Breast epithelium (tissue), 4 donors: ENCODE results near the gene CT45A9. TPM values are rescaled to one million over a fixed set of nuclear protein-coding genes. Genes with fewer than 3 reads are reported as not detected.
"Not testable (repeated sequence)": the region's sequence is repeated elsewhere in the genome, so short reads cannot be mapped to it uniquely, and the experiment has no call there.

ENCODE experiments used
- DNase-seq, 2 donors: peaks; one replicate each; pipeline ENCODE4 v3.0.0-alpha.2; 2019; ENCODE audit warnings: low spot score in 2 of 2
- H3K27ac ChIP-seq, 2 donors: fragments of 200-600 bp; sonication (generic) in 1 of 2; one replicate each; pipeline ENCODE4 v1.5.1; 2016 to 2019; ENCODE audit warnings: mild to moderate bottlenecking in 1 of 2
- H3K27me3 ChIP-seq, 2 donors: fragments of 200-600 bp; sonication (generic) in 1 of 2; one replicate each; pipeline versions ENCODE4 v1.5.1 to v1.6.0; 2017 to 2019; ENCODE audit warnings: control low read depth in 1 of 2, mild to moderate bottlenecking in 1 of 2
- H3K36me3 ChIP-seq: fragments of 200-600 bp; one replicate; pipeline ENCODE4 v1.5.1; 2019
- H3K4me1 ChIP-seq, 2 donors: fragments of 200-600 bp; sonication (generic); one replicate each; pipeline ENCODE4 v1.5.1; 2016 to 2019; ENCODE audit warnings: control low read depth in 1 of 2
- H3K4me3 ChIP-seq, 3 donors: fragments of 200-600 bp; sonication (generic); 1 replicate in 2 of 3; 2 replicates in 1 of 3; pipeline ENCODE4 v1.5.1; 2016 to 2019; ENCODE audit warnings: mild to moderate bottlenecking in 3 of 3, moderate library complexity in 2 of 3
- H3K9me3 ChIP-seq, 2 donors: fragments of 200-600 bp; sonication (generic) in 1 of 2; one replicate each; pipeline ENCODE4 v1.5.1; 2016 to 2019; ENCODE audit warnings: control low read depth in 1 of 2
- CTCF ChIP-seq, 3 donors: fragments of 450-650 bp; IDR thresholded peaks; one replicate each; pipeline ENCODE4 v1.5.1; 2016 to 2017; ENCODE audit warnings: antibody characterized with exemption in 3 of 3, mild to moderate bottlenecking in 3 of 3, moderate library complexity in 3 of 3
- POLR2A ChIP-seq: fragments of 450-650 bp; IDR thresholded peaks from one replicate; pipeline ENCODE4 v1.6.1; 2016; ENCODE audit warnings: antibody characterized with exemption, mild to moderate bottlenecking, moderate library complexity
- POLR2AphosphoS5 ChIP-seq, 3 donors: sonication (generic); formaldehyde crosslinking; IDR thresholded peaks; one replicate each; pipeline ENCODE4 v1.6.1; 2017; ENCODE audit warnings: antibody characterized with exemption in 3 of 3
- intact Hi-C: fragments of 100-400 bp; cut with DNase I; formaldehyde crosslinking; loops from one replicate; pipeline ENCODE4 v1.15.1; 2023; ENCODE audit warnings: low total_unique reads
- total RNA-seq, 3 donors: library from RNA; depleted of rRNA; stranded (reverse); fragments of >200 nt; gene quantifications; one replicate each; pipeline ENCODE4 v1.1.0, GENCODE V29; 2016

CT45A9 gene
- total RNA-seq: not detected

GRCh38 chrX:135871712-135872111, at the start of gene CT45A9:
Gene CT45A9 (minus strand): TSS chrX:135871812. CDS start chrX:135868061, 3,751 bp downstream.
- H3K4me3 ChIP-seq, H3K4me1 ChIP-seq, DNase-seq, H3K27me3 ChIP-seq, intact Hi-C loops, H3K9me3 ChIP-seq, H3K36me3 ChIP-seq, H3K27ac ChIP-seq: not testable (repeated sequence)

- H3K36me3 ChIP-seq, H3K4me3 ChIP-seq, H3K4me1 ChIP-seq, intact Hi-C loops, DNase-seq, H3K9me3 ChIP-seq, H3K27ac ChIP-seq: not testable (repeated sequence)
- peaks cover 0 to 47% of the 10 kb centered on the region in 2 donors for H3K27me3 ChIP-seq
Measured at GRCh38 chrX:135920516-135920915, 48.9 kb upstream of the CT45A9 start.

- Histone ChIP-seq H3K9me3 (no peaks in the 10 kb centered on the region), H3K4me1 (no peaks in the 10 kb centered on the region), H3K4me3 (no peak overlapping the region), H3K27me3 (peaks cover 0 to 54% of the 10 kb centered on the region in 2 donors), H3K27ac (no peak overlapping the region), H3K36me3 (no peaks in the 10 kb centered on the region)
- TF ChIP-seq CTCF (IDR thresholded peaks at IDR 0.05) (no peak), POLR2A (no peak), POLR2AphosphoS5 (IDR thresholded peaks at IDR 0.05) (no peak)
- intact Hi-C loops: no loop called here
- DNase-seq: no peak
Measured at GRCh38 chrX:135914404-135914803, 42.8 kb upstream of the CT45A9 start.

GRCh38 chrX:135910251-135910650, 38.6 kb upstream of the CT45A9 start:
- no peak for TF ChIP-seq POLR2AphosphoS5 (IDR thresholded peaks at IDR 0.05)
- TF ChIP-seq POLR2A: no peak
- TF ChIP-seq CTCF (IDR thresholded peaks at IDR 0.05): no peak

DNA sequence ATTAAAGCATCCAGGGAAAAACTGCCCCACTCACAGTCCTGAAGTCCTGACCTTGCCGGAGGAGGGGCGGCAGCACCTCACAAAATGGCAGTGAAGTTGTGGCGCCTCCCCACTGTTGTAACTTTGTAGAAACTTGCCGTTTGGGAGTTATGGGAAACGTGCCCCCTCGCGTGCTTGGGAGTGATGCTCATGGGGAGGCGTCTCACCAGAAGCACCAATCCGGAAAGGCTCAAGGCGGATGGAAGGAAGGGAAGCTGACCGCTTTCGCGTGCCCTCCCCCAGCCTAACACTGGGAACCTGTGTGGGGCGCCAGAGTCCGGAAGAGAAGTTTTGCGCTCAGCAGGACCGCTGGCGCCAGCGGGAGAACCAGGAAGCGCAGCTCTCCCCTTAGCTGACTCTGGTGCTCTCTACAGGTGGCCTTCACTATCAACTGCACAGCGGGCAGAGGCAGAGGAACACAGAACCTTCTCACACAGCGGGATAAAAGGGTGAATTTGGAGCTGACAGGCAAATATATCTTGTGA, 21.7 kb upstream of the CT45A9 start, which contains the start of the genes CT45A10 and SAGE1:
TSS of gene CT45A10 (minus strand) at position 151 of the 524 bp plus-strand sequence. CDS start 8,100 bp downstream, outside the sequence.
TSS of gene SAGE1 (plus strand) at position 423 of the 524 bp plus-strand sequence. CDS start 2,527 bp downstream, outside the sequence.
- no peak for DNase-seq
- TF ChIP-seq POLR2AphosphoS5 (IDR thresholded peaks at IDR 0.05) (no peak), CTCF (IDR thresholded peaks at IDR 0.05) (no peak), POLR2A (no peak)
- Histone ChIP-seq H3K4me3 (no peak within 1 kb of the TSS), H3K4me1 (no peaks in the 10 kb centered on the region), H3K36me3 (no peaks in the 10 kb centered on the region), H3K27me3 (peaks cover 0 to 20% of the 10 kb centered on the region in 2 donors), H3K9me3 (no peaks in the 10 kb centered on the region), H3K27ac (no peak within 1 kb of the TSS)
- intact Hi-C loops: no loop called here

More at GRCh38 chrX:135910251-135910650, 38.6 kb upstream of the CT45A9 start:
- Histone ChIP-seq H3K27me3 (peaks cover 0 to 58% of the 10 kb centered on the region in 2 donors), H3K27ac (no peak overlapping the region), H3K9me3 (no peaks in the 10 kb centered on the region), H3K36me3 (no peaks in the 10 kb centered on the region), H3K4me3 (no peak overlapping the region), H3K4me1 (no peaks in the 10 kb centered on the region)
- DNase-seq: no peak
- intact Hi-C loops: no loop called here

DNA sequence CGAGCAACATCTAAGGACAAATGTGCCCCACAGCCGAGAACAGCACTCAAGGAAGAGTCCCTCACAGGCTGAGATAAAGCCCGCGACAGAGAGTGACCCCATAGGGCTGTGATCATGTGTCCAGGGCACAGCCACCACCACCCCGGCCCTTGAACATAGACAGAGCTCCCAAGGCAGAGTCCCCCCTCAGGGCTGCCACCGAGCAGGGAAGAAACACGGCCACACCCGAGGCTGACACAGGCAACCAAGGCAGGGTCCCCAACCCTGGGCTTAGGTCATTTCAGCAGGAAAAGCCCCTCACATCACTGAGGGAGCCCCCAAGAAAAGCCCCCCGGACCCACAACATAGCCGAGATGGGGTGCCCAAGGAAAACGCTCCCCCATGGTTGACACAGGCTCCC, 21.2 kb upstream of the CT45A9 start:
- TF ChIP-seq POLR2A (no peak), POLR2AphosphoS5 (IDR thresholded peaks at IDR 0.05) (no peak), CTCF (IDR thresholded peaks at IDR 0.05) (no peak)
- H3K9me3 ChIP-seq: no peaks in the 10 kb centered on the region
- H3K36me3 ChIP-seq: no peaks in the 10 kb centered on the region
- intact Hi-C loops: no loop called here
- H3K4me3 ChIP-seq: no peak overlapping the region
- no peak for DNase-seq
- H3K27me3 ChIP-seq: peaks cover 0 to 20% of the 10 kb centered on the region in 2 donors
- no peaks in the 10 kb centered on the region for H3K4me1 ChIP-seq
- H3K27ac ChIP-seq: no peak overlapping the region
